Measurements from ENCODE around the gene TSHZ2.

Gene TSHZ2

DNA sequence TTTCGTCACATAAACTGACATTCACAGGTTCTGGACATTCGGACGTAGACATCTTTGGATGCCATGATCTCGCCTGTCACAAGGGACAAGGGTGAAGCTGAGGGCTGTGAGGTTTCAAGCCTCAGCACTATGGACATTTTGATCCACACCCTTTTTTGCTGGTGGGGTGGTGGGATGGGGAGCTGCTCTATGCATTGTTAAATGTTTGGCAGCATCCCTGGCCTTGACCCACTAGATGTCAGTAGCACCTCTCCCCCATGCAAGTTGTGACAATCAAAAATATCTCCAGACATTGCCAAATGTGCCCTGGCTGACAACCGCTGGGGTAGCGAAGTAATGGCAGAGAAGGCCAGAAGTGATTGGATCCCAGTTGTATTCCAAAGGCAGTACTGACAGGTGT, 229.4 kb downstream of the TSHZ2 start:
- DNase-seq = no peak
- Histone ChIP-seq H3K4me3 (ENCODE audit: low read depth, low read length) (no peak overlapping the region), H3K36me3 (replicated peaks) (no peaks in the 10 kb centered on the region), H3K27ac (no peak overlapping the region), H3K27me3 (replicated peaks) (no peaks in the 10 kb centered on the region)
- in situ Hi-C loops (cut with HindIII; ENCODE audit: low pct_ligation_motif_present, low sequenced_read_pairs) = no loop called here
- TF ChIP-seq, protein P1, sequence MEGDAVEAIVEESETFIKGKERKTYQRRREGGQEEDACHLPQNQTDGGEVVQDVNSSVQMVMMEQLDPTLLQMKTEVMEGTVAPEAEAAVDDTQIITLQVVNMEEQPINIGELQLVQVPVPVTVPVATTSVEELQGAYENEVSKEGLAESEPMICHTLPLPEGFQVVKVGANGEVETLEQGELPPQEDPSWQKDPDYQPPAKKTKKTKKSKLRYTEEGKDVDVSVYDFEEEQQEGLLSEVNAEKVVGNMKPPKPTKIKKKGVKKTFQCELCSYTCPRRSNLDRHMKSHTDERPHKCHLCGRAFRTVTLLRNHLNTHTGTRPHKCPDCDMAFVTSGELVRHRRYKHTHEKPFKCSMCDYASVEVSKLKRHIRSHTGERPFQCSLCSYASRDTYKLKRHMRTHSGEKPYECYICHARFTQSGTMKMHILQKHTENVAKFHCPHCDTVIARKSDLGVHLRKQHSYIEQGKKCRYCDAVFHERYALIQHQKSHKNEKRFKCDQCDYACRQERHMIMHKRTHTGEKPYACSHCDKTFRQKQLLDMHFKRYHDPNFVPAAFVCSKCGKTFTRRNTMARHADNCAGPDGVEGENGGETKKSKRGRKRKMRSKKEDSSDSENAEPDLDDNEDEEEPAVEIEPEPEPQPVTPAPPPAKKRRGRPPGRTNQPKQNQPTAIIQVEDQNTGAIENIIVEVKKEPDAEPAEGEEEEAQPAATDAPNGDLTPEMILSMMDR (IDR thresholded peaks at IDR 0.05; ENCODE audit: low read depth, low read length, missing control alignments) = no peak

DNA sequence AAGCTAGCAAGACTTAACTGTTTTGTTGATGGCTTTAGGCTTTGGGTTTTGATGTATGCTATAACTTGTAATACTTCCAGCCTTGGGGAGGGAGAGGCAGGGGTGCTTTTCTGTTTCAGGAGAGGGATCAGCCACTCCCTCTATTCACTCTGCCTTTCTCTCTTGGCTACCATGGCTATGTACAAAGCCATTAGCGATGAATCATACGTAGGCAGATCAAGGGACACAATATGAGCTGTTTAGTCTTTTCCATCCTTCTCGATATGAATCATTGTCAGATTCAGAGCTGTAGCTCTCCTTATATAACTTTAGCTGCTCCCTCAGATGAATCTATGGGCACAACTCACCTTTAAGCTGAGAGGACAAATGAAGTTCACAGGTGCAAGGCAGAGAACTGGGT, 230.6 kb downstream of the TSHZ2 start:
- no peak for DNase-seq

DNA sequence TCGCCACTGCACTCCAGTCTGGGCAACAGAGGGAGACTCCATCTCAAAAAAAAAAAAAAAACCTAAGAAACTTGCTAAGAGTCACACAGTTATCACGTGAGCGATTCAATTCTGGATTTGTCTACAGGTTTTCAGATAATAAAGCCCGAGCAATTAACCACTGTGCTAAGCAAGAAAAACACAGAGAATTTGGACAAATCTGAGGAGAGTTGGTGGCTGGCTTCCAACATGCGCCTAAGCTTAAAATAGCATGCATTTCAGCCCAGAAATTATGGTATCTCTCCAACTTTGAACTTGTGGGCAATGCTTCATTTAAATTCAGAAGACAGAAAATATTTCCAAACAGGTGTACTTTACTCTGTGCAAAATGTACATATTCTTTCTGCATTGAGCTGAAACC, 232.9 kb downstream of the TSHZ2 start:
- in situ Hi-C loops (cut with HindIII; ENCODE audit: low pct_ligation_motif_present, low sequenced_read_pairs) = no loop called here

More for the DNA sequence above, 230.6 kb downstream of the TSHZ2 start:
- Histone ChIP-seq H3K27me3 (replicated peaks) (no peaks in the 10 kb centered on the region), H3K4me3 (ENCODE audit: low read depth, low read length) (no peak overlapping the region), H3K27ac (no peak overlapping the region), H3K36me3 (replicated peaks) (no peaks in the 10 kb centered on the region)
- in situ Hi-C loops (cut with HindIII; ENCODE audit: low pct_ligation_motif_present, low sequenced_read_pairs) = no loop called here
- TF ChIP-seq, protein P1 (IDR thresholded peaks at IDR 0.05; ENCODE audit: low read depth, low read length, missing control alignments) = no peak

DNA sequence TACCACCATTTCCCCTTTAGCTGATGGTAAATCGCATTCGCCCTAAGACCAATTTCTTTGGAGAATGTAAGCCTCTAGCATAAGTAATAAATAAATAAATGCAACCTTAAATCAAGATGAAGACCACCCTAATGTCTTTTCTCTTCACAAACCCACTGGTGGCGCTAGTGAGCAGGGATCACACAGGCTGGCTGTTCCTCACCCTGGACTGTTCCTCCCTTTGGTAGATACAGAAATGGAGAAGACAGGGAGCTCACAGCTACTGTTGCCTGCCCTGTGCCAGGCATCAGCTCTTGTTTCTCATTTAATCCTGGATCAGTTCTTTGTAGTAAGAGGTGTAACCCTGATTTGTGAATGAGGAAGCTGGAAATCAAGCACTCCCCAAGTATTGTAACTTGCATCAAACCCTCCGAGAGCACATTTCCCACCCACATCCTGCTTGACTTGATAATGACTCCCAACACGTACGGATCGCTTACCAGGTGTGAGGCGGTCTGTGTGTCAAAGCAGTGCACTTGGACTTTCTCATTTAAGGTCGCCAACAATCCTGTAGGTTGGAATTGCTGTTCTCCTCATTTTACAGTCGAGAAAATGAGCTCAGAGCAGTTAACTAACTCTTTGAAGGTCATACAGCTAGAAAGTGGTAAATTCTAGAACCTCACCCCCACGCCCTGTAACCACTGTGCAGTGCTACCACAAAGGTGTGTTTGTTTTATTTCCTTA, 236.1 kb downstream of the TSHZ2 start:
- Histone ChIP-seq H3K4me3 (ENCODE audit: low read depth, low read length) (no peak overlapping the region), H3K27ac (no peak overlapping the region), H3K27me3 (replicated peaks) (no peaks in the 10 kb centered on the region), H3K36me3 (replicated peaks) (no peaks in the 10 kb centered on the region)
- TF ChIP-seq, protein P1 (IDR thresholded peaks at IDR 0.05; ENCODE audit: low read depth, low read length, missing control alignments) = no peak
- in situ Hi-C loops (cut with HindIII; ENCODE audit: low pct_ligation_motif_present, low sequenced_read_pairs) = no loop called here
- DNase-seq = no peak

More for the DNA sequence above, 232.9 kb downstream of the TSHZ2 start:
- Histone ChIP-seq H3K4me3 (ENCODE audit: low read depth, low read length) (no peak overlapping the region), H3K36me3 (replicated peaks) (no peaks in the 10 kb centered on the region), H3K27ac (no peak overlapping the region), H3K27me3 (replicated peaks) (no peaks in the 10 kb centered on the region)
- no peak for DNase-seq
- TF ChIP-seq, protein P1 (IDR thresholded peaks at IDR 0.05; ENCODE audit: low read depth, low read length, missing control alignments) = no peak

DNA sequence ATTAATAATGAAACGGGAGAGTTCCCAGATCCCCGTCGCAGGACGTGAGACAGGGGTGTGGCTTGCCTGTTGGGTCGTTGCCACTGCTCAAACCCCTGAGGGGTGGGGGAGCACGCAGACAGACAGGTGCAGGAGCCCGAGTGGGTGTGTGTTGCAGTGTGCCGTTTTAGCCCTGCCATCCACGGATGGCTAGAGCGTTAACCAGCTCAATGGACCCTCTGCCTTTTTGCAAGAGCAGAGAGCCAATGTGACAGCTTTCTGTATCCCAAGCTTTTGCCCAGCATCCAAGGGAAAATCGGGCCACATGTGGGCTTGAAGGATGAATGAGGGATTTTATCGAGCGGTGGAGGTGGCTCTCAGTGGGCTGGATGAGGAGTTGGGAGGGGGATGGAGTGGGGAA, 237.9 kb downstream of the TSHZ2 start:
- Histone ChIP-seq H3K36me3 (replicated peaks) (no peaks in the 10 kb centered on the region), H3K27me3 (replicated peaks) (no peaks in the 10 kb centered on the region), H3K4me3 (ENCODE audit: low read depth, low read length) (no peak overlapping the region), H3K27ac (no peak overlapping the region)
- TF ChIP-seq, protein P1 (IDR thresholded peaks at IDR 0.05; ENCODE audit: low read depth, low read length, missing control alignments) = no peak
- in situ Hi-C loops (cut with HindIII; ENCODE audit: low pct_ligation_motif_present, low sequenced_read_pairs) = no loop called here
- no peak for DNase-seq

DNA sequence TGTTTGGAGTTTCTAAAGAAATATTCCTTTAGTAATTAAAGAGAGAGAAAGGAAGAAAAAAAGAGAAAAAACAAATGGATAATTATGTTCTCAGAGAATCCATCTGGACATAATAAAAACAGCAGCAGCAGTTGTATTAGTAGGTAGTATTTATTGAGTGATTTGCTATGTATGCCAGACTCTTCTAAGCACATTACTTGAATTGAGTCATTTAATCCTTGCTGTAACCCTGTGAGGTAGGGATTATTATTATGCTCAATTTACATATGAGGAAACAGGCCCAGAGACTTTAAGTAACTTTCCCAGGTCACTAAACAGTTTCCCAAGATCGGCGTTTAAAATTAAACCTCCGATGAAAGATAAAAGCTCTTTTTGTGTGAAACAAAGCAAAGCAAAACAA, 238.8 kb downstream of the TSHZ2 start:
- TF ChIP-seq, protein P1 (IDR thresholded peaks at IDR 0.05; ENCODE audit: low read depth, low read length, missing control alignments) = no peak
- no peaks in the 10 kb centered on the region for H3K36me3 ChIP-seq (replicated peaks)
- H3K27me3 ChIP-seq (replicated peaks) = no peaks in the 10 kb centered on the region
- no peak for DNase-seq
- in situ Hi-C loops (cut with HindIII; ENCODE audit: low pct_ligation_motif_present, low sequenced_read_pairs) = no loop called here
- no peak overlapping the region for H3K27ac ChIP-seq
- no peak overlapping the region for H3K4me3 ChIP-seq (ENCODE audit: low read depth, low read length)
